Stimulated activated CD8-positive, alpha-beta memory T cell treated with anti-CD3 and anti-CD28 coated beads, Interleukin-4, amount 100 ng/mL, for 24 hours (primary cell): ENCODE results near the gene MAGI1.

Source experiments
- DNase-seq: peaks from one replicate; pipeline ENCODE4 v3.0.0-alpha.2; 2020; ENCODE audit warnings: low read depth

Gene MAGI1

GRCh38 chr3:65350801-65351476, 687.8 kb downstream of the MAGI1 start:
- no peak for DNase-seq

GRCh38 chr3:65348398-65348995, 690.2 kb downstream of the MAGI1 start:
- DNase-seq: no peak

DNA sequence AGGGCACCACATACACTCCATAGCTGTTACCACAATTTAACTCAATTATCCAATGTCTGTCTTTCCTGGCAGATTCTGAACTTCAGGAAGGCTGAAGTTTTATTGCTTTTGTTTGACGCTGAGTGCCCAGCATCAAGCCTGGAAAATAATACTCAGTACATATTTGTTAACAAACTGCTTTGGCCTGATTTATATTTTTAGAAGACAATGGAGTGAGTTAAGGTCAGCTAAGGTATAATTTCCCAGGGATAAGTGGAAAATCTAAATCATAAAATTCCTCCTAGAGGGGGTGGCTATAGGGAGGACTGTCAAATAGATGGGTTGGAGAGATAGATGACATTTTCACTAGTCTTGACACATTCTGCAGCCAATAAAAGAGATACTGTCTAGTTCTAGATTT, 691.6 kb downstream of the MAGI1 start:
- DNase-seq: no peak

- no peak for DNase-seq
Observed at GRCh38 chr3:65344846-65345245, 693.9 kb downstream of the MAGI1 start.

GRCh38 chr3:65344444-65344843, 694.3 kb downstream of the MAGI1 start:
- DNase-seq: no peak

GRCh38 chr3:65343736-65344135, 695.0 kb downstream of the MAGI1 start:
- DNase-seq: no peak

GRCh38 chr3:65343026-65343425, 695.7 kb downstream of the MAGI1 start:
- no peak for DNase-seq

DNA sequence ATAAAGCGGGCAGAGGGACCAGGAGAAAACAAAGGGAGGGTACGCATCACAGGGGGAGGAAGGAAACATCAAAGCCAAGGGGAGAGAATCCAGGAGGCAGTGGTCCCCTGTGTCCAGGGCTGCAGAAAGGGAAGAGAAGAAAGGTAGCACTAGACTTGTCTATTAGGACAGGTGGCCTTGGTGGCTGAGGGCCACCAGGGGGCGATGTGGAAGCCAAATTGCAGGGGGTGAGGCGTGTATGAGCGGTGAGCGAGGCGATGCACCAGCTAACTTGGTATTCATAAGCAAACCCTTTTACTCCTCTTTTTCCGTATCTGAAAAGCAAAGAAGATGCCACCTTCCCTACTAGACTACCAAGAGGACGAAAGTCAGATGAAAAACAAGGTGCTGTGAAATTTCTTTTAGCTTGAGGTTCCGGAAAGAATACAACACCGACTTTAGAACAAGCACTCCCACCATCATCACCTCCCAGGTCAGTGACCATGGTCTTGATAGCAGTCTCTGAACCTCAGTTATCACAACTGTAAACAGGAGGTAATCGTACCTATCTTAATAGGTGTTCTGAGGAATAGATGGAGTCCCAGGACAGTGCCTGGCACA, 696.5 kb downstream of the MAGI1 start:
- peak; percentile 6 for DNase-seq

GRCh38 chr3:65339192-65339740, 699.5 kb downstream of the MAGI1 start:
- no peak for DNase-seq

GRCh38 chr3:65338571-65338970, 700.1 kb downstream of the MAGI1 start:
- DNase-seq: no peak

GRCh38 chr3:65335587-65335986, 703.1 kb downstream of the MAGI1 start:
- no peak for DNase-seq

DNA sequence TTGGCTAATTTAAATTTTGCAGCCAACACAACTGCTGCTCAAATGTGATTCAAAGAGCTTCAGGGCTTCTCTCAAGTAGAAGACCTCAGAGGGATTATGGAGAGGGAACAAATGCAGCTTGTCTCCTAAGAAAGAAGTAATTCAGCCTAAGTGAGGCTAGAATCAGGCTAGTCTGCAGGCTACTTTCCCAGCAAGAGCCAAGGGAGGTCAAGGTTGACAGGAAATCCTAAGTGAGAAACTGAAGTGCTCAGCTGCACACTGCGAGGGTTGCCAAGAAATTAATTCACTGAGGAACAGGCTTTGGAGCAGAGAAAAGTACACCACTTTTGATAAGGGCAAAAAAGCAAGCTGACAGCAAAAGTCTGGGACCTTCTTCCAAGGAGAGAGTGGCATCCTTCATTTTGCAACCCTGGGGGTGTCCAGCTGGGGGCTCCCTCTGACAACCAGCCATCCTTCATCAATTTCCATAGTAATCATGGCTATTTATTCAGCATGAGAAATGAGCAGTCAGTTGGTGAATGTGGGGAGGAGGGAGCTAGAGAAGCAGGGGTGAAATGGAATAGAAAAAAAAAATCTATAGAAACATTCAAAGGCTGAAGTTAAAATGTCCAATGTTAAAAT, 704.6 kb downstream of the MAGI1 start:
- no peak for DNase-seq

DNA sequence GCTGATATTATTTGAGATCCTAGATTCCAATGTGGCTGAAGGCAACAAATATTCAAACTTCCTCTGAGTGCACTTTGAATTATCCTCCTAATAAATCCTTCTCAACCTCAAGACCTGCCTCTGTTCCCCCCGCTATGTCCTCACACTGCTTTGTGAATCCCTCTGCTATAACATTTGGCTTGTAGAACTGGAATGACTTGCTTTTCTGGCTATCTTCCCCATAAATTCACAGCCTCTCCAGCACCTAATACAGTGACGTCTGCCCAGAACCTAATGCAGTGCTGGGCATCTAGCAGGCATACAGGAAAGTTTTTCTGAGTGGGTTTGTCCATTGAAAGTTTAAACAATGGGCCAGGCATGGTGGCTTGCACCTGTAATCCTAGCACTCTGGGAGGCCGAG, 707.0 kb downstream of the MAGI1 start:
- no peak for DNase-seq

GRCh38 chr3:65330072-65330471, 708.6 kb downstream of the MAGI1 start:
- DNase-seq: no peak

DNA sequence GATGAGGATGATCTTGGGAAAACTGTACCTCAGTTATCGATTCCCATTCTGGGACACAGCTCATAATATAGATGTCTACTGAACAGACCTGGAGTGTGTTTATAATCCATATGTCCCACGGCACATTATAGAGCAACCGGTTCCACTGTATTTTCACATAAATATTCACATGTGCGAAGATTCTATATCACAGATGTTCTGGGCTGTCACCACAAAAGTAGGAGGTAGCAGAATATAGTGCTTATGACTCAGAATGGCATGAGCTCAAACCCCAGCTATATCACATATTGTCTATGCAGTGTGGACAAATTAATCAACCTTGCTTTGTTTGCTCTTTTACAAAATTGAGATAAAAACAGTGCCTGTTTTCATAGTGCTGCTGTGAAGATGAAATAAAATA, 710.6 kb downstream of the MAGI1 start:
- no peak for DNase-seq

GRCh38 chr3:65326574-65326973, 712.1 kb downstream of the MAGI1 start:
- no peak for DNase-seq

DNA sequence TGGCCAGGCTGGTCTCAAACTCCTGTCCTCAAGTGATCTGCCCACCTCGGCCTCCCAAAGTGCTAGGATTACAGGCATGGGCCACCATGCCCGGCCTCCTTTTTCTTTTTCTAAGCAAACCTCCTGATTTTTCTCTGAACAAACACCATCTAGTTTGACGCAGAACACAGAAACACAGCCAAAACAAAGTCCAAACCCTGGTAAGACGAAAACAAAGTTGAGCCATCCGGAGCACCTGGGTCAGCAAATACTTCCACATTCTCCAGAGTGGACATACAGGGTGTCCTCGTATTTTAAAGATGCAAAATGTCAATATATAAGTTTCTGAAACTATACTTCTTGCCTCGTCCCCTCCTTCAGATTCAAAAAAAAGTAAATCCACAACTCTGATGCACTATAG, 715.8 kb downstream of the MAGI1 start:
- no peak for DNase-seq

DNA sequence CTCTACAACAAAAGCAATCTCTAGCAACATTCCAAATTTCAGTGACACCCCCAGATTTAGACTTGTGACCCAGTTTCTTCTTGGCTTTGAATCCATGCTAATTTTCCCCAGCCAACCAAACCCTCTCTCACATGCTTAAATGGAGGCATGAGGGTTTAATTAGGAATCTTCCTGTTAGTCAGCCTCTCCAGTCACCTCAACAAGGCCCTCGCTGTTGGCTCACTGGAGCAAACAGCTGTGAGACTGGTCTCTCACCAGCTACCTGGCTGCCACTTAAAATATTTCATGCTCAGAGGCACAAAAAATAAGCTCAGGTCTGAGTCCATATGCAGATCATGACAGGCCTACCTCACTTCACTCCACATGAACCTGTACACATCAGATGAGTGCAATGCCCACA, 720.5 kb downstream of the MAGI1 start:
- DNase-seq: no peak

- DNase-seq: no peak
Observed at GRCh38 chr3:65314916-65315315, 723.8 kb downstream of the MAGI1 start.

DNA sequence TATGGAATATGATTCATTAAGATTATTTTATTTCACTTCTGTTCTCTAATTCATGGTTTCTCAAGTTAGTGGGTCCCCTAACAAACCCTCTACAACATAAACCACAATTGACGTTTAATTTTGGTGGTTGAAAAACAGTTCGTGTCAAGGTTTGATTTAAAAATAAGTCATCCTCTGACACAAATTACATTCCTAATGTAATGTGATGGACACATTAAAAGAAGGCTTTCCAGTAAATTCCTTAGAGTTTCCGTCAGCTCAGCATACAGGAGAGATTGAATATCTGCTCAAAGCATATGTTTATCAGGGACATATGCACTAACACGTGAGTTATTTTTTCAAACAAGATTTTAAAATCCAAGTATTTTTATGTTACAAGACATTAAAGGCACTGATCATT, 724.4 kb downstream of the MAGI1 start:
- no peak for DNase-seq

DNA sequence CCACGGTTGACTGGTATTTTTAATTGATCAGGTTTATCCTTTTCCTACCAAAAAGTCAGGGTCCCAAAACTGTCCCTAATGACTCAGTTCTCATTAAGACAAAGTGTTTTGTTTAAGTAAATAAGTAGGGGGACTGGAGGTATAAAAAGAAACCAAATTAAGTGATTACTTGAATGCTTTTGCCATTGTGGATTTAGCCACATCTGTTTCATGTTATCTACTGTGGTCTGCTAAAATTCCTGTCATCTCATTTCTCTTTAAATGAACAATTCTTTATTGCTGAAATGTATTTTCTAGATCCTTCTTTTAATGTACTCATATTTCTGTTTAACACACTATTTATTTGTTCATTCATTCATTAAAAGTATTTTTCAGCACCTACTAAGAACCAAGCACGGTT, 725.1 kb downstream of the MAGI1 start:
- no peak for DNase-seq

GRCh38 chr3:65305836-65306235, 732.9 kb downstream of the MAGI1 start:
- no peak for DNase-seq
